ENCODE measurements around the gene CYS1.

CYS1 gene

DNA sequence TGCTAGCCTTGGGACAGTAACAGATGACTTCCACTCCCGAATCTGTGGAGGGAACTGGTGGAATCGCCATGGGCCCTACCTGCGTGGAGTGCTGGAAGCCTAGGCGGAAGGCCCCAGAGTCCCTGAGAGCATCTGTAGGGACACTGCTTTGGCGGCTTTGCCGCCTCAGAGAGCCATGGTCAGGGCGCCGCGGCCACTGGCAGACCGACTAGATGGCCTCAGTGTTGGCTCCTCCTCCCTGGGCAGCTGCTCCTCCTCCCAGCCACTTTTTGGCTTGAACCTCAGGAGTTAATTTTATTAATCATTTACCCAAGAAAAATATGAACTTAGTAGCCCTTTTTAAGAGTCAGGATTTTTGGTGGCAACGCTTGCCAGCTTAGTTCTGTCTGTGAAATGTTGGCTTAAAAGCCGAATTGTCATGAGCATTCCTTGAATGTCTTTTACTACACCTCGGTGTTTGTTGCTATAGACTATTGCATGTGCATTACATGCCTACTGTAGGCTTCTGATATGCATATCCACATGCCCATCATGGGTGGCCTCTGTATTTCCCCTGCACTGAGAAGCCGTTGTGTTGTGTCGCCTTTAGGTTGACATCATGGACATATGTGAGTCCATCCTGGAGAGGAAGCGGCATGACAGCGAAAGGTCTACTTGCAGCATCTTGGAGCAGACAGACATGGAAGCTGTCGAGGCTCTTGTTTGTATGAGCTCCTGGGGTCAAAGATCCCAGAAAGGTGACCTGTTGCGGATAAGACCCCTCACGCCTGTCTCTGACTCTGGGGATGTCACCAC is 34.5 kb downstream of the CYS1 start:
- TF ChIP-seq SUZ12 (IDR thresholded peaks at IDR 0.05; ENCODE audit: extremely low read depth, insufficient read depth, insufficient read length) (no peak), YY1 (IDR thresholded peaks at IDR 0.05; ENCODE audit: insufficient read depth, insufficient read length) (no peak), ZNF274 (IDR thresholded peaks at IDR 0.05; ENCODE audit: low read depth, low read length) (no peak)
- no peak for DNase-seq (ENCODE audit: low read depth, low spot score)
- H3K4me3 ChIP-seq (ENCODE audit: insufficient read length, low read depth) = no peak overlapping the region
- H3K27me3 ChIP-seq (ENCODE audit: insufficient read depth, insufficient read length) = no peaks in the 10 kb centered on the region
- peaks cover 2% of the 10 kb centered on the region for H3K4me1 ChIP-seq (ENCODE audit: insufficient read depth, insufficient read length)
- peaks cover 28% of the 10 kb centered on the region for H3K36me3 ChIP-seq (ENCODE audit: insufficient read depth, insufficient read length, low read length)
- H3K9me3 ChIP-seq (ENCODE audit: insufficient read depth, low read length) = no peaks in the 10 kb centered on the region; the same call in 1 of the 2 replicates
- H3K9ac ChIP-seq (ENCODE audit: insufficient read length, low read depth) = no peak overlapping the region

GRCh38 chr2:10043906-10044601 is 36.2 kb downstream of the CYS1 start:
- DNase-seq (ENCODE audit: low read depth, low spot score) = peak; percentile 93
- TF ChIP-seq SUZ12 (IDR thresholded peaks at IDR 0.05; ENCODE audit: extremely low read depth, insufficient read depth, insufficient read length) (no peak), ZNF274 (IDR thresholded peaks at IDR 0.05; ENCODE audit: low read depth, low read length) (no peak)
- no peaks in the 10 kb centered on the region for H3K27me3 ChIP-seq (ENCODE audit: insufficient read depth, insufficient read length)
- peak overlapping the region; percentile 67 for H3K9ac ChIP-seq (ENCODE audit: insufficient read length, low read depth)
- no peaks in the 10 kb centered on the region; the same call in 1 of the 2 replicates for H3K9me3 ChIP-seq (ENCODE audit: insufficient read depth, low read length)
- peaks cover 7% of the 10 kb centered on the region for H3K4me1 ChIP-seq (ENCODE audit: insufficient read depth, insufficient read length)
- peaks cover 18% of the 10 kb centered on the region for H3K36me3 ChIP-seq (ENCODE audit: insufficient read depth, insufficient read length, low read length)
- peak overlapping the region; percentile 43 for H3K4me3 ChIP-seq (ENCODE audit: insufficient read length, low read depth)

DNA sequence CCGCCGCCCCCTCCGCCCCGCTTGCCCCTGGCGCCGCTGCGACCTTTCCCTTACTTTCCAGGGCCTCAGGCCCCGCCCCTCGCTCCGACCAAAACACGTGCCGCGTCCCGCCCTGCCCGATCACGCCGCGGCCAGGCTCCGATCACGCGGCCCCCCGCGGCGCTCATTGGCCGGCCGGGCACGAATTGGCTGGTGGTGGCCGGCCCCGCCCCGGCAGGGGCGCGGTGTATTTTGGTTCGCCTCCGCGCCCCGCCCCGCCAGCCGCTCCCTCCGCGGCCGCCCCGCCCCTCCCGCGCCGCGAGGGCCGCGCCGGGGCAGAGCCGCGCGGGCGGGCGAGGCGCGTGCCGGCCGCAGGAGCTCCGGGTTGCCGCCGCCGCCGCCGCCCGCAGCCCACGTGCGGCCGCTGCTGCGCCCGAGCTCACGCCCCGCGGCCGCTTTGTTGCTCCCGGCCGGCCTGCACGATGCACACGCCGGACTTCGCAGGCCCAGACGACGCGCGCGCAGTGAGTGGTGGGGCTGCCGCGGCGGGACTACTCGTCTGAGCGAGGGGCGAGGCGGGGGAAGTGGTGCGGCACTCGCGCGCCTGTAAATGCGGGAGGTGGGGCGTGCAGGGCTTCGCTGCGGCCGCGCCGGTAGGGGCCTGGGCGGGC is 36.8 kb downstream of the CYS1 start, which contains the start of gene KLF11:
TSS of gene KLF11 (plus strand) at position 295 of the 650 bp plus-strand sequence. CDS start at position 462, 167 bp downstream.
- TF ChIP-seq SUZ12 (IDR thresholded peaks at IDR 0.05; ENCODE audit: extremely low read depth, insufficient read depth, insufficient read length) (no peak), YY1 (IDR thresholded peaks at IDR 0.05; ENCODE audit: insufficient read depth, insufficient read length) (no peak), ZNF274 (IDR thresholded peaks at IDR 0.05; ENCODE audit: low read depth, low read length) (no peak)
- Histone ChIP-seq H3K9me3 (ENCODE audit: insufficient read depth, low read length) (no peaks in the 10 kb centered on the region; the same call in 1 of the 2 replicates), H3K9ac (ENCODE audit: insufficient read length, low read depth) (peak within 1 kb of the TSS; percentile 72), H3K4me1 (ENCODE audit: insufficient read depth, insufficient read length) (peaks cover 7% of the 10 kb centered on the region), H3K36me3 (ENCODE audit: insufficient read depth, insufficient read length, low read length) (peaks cover 15% of the 10 kb centered on the region), H3K4me3 (ENCODE audit: insufficient read length, low read depth) (peak within 1 kb of the TSS; percentile 43), H3K27me3 (ENCODE audit: insufficient read depth, insufficient read length) (no peaks in the 10 kb centered on the region)
- DNase-seq (ENCODE audit: low read depth, low spot score) = peak; percentile 81

GRCh38 chr2:10042301-10043161 is 37.7 kb downstream of the CYS1 start:
- DNase-seq (ENCODE audit: low read depth, low spot score) = no peak
- H3K36me3 ChIP-seq (ENCODE audit: insufficient read depth, insufficient read length, low read length) = peaks cover 7% of the 10 kb centered on the region
- no peaks in the 10 kb centered on the region for H3K27me3 ChIP-seq (ENCODE audit: insufficient read depth, insufficient read length)
- H3K4me3 ChIP-seq (ENCODE audit: insufficient read length, low read depth) = peak overlapping the region; percentile 33
- H3K4me1 ChIP-seq (ENCODE audit: insufficient read depth, insufficient read length) = peaks cover 7% of the 10 kb centered on the region
- H3K9me3 ChIP-seq (ENCODE audit: insufficient read depth, low read length) = no peaks in the 10 kb centered on the region; the same call in 1 of the 2 replicates
- H3K9ac ChIP-seq (ENCODE audit: insufficient read length, low read depth) = peak overlapping the region; percentile 72
- TF ChIP-seq SUZ12 (IDR thresholded peaks at IDR 0.05; ENCODE audit: extremely low read depth, insufficient read depth, insufficient read length) = no peak
- no peak for TF ChIP-seq ZNF274 (IDR thresholded peaks at IDR 0.05; ENCODE audit: low read depth, low read length)
- TF ChIP-seq YY1 (IDR thresholded peaks at IDR 0.05; ENCODE audit: insufficient read depth, insufficient read length) = no peak

- peak overlapping the region; percentile 33 for H3K4me3 ChIP-seq (ENCODE audit: insufficient read length, low read depth)
- DNase-seq (ENCODE audit: low read depth, low spot score) = no peak
- no peaks in the 10 kb centered on the region for H3K27me3 ChIP-seq (ENCODE audit: insufficient read depth, insufficient read length)
- peak overlapping the region; percentile 72 for H3K9ac ChIP-seq (ENCODE audit: insufficient read length, low read depth)
- peaks cover 4% of the 10 kb centered on the region for H3K36me3 ChIP-seq (ENCODE audit: insufficient read depth, insufficient read length, low read length)
- peaks cover 7% of the 10 kb centered on the region for H3K4me1 ChIP-seq (ENCODE audit: insufficient read depth, insufficient read length)
- no peaks in the 10 kb centered on the region; the same call in 1 of the 2 replicates for H3K9me3 ChIP-seq (ENCODE audit: insufficient read depth, low read length)
- TF ChIP-seq YY1 (IDR thresholded peaks at IDR 0.05; ENCODE audit: insufficient read depth, insufficient read length) (no peak), ZNF274 (IDR thresholded peaks at IDR 0.05; ENCODE audit: low read depth, low read length) (no peak), SUZ12 (IDR thresholded peaks at IDR 0.05; ENCODE audit: extremely low read depth, insufficient read depth, insufficient read length) (no peak)
These were observed 38.5 kb downstream of the CYS1 start for GRCh38 chr2:10041711-10042110.

DNA sequence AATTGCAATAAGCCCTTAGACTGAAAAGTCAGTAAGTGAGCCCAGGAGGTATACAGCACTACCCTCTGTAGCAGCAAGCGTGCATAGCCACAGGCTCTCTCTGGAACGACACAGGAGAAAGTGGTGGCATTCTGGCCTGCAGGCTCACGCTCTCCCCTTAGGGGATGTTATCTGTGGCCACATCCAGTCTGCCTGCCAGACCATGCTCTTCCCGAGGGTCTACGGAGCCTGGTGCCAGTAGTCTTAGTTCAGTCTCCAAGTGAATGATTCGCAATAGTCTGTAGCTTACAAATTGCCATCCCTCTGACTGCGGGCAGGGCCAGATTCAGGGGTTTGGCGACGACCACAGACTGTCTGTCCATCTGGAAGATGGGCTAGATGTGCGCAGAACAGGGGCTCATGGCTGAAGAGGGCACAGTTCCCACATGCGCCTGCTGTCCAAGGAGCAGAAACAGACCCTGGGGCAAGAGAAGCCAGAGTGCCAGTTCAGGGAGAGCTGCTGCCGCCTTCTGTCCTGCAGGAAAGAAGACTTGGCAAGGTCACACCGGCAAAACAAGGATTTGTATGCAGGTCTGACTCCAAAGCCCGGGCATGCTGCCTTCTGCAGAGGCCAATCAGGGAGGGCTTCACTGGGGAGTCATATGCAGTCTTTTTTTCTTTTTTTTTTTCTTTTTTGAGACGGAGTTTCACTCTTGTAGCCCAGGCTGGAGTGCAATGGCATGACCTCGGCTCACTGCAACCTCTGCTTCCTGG is 40.4 kb downstream of the CYS1 start:
- TF ChIP-seq SUZ12 (IDR thresholded peaks at IDR 0.05; ENCODE audit: extremely low read depth, insufficient read depth, insufficient read length) = no peak
- H3K36me3 ChIP-seq (ENCODE audit: insufficient read depth, insufficient read length, low read length) = no peaks in the 10 kb centered on the region
- no peak overlapping the region for H3K9ac ChIP-seq (ENCODE audit: insufficient read length, low read depth)
- peaks cover 10% of the 10 kb centered on the region for H3K4me1 ChIP-seq (ENCODE audit: insufficient read depth, insufficient read length)
- no peaks in the 10 kb centered on the region for H3K27me3 ChIP-seq (ENCODE audit: insufficient read depth, insufficient read length)
- H3K4me3 ChIP-seq (ENCODE audit: insufficient read length, low read depth) = no peak overlapping the region
- DNase-seq (ENCODE audit: low read depth, low spot score) = no peak
- no peaks in the 10 kb centered on the region; the same call in 1 of the 2 replicates for H3K9me3 ChIP-seq (ENCODE audit: insufficient read depth, low read length)

Measured in NT2/D1 (cell line).